H1 (cell line): Measurements from ENCODE around the gene FAM53A.

Experiments
- ASH2L ChIP-seq: fragments of 200-600, 300-600 bp; sonication (generic); IDR thresholded peaks from one replicate; pipeline ENCODE4 v1.7.1; 2017; ENCODE audit warnings: low read length
- ATF3 ChIP-seq: IDR thresholded peaks from 2 replicates; pipeline ENCODE4 v1.6.1; 2011; ENCODE audit warnings: low read depth, mild to moderate bottlenecking, low read length; ENCODE audit not compliant: insufficient read depth
- CHD7 ChIP-seq: fragments of 300-600 bp; sonication (generic); IDR thresholded peaks from 2 replicates; pipeline ENCODE4 v1.7.1; 2012; ENCODE audit warnings: low read length, moderate library complexity, mild to moderate bottlenecking, inconsistent platforms; ENCODE audit not compliant: insufficient replicate concordance
- CTCF ChIP-seq, 3 experiments: IDR thresholded peaks; 1 replicate in 2 of 3; 2 replicates in 1 of 3; pipeline versions ENCODE4 v1.5.1 to v1.6.1; 2011; ENCODE audit warnings: low read length in 3 of 3, mild to moderate bottlenecking in 3 of 3, inconsistent platforms in 2 of 3, low read depth in 1 of 3, moderate library complexity in 1 of 3; ENCODE audit not compliant: insufficient read depth in 1 of 3; ENCODE audit errors: control extremely low read depth in 1 of 3
- KDM4A ChIP-seq: IDR thresholded peaks from one replicate; pipeline ENCODE4 v1.7.1; 2012; ENCODE audit warnings: low read depth, mild to moderate bottlenecking, moderate library complexity, low read length, inconsistent platforms; ENCODE audit not compliant: severe bottlenecking
- POLR2A ChIP-seq, 2 experiments: IDR thresholded peaks; 1 replicate in 1 of 2; 2 replicates in 1 of 2; pipeline ENCODE4 v1.6.1; 2011; ENCODE audit warnings: low read depth in 2 of 2, low read length in 2 of 2, mild to moderate bottlenecking in 2 of 2; ENCODE audit errors: control extremely low read depth in 1 of 2
- SP2 ChIP-seq: IDR thresholded peaks from 2 replicates; pipeline ENCODE4 v1.6.1; 2012; ENCODE audit warnings: mild to moderate bottlenecking, low read length, inconsistent platforms
- TBP ChIP-seq: IDR thresholded peaks from 2 replicates; pipeline ENCODE4 v1.6.1; 2011; ENCODE audit warnings: low read depth, low read length, improper control_type of control experiment

DNA sequence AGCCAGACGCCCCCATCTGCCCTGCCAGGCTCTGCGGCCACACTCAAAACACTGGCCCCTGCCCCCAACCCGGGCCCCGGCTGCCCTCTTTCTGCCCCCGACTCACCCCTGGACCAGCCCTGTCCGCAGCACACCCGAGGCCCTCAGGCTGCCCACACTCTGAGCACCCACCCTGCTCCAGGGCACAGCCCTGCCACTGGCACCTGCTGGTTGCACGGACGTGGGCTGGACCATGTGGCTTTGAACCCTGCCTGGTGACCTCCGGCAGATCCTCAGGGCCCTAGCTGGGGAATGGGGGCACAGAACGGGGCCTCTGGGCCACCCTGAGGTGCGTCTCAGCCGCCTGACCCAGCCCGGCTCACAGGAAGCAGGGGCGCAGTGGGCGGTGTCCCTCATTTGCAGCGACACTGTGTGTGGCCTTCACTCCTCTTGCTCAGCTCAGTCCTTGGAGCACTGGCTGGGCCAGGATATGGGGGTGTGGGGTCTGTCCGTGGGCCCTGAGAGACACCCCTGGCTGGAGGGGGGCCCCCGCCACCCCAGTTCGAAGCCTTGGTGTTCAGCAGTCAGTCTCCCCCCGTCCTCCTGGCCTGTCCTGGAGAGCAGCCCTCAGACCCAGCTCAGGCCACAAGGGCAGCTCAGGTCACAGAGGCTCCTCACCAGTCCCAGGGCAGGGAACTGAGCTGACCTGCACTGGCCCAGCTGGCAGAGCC is 73.2 kb downstream of the FAM53A start:
- TF ChIP-seq CTCF (IDR thresholded peaks at IDR 0.05; ENCODE audit: control extremely low read depth in 1 of 3, insufficient read depth in 1 of 3, low read depth in 1 of 3, low read length in 3 of 3), result no peak
- no peak for TF ChIP-seq CHD7
- no peak for TF ChIP-seq SP2
- no peak for TF ChIP-seq TBP
- TF ChIP-seq ASH2L, result no peak
- TF ChIP-seq KDM4A, result no peak
- TF ChIP-seq ATF3, result no peak
- no peak for TF ChIP-seq POLR2A (IDR thresholded peaks at IDR 0.05; ENCODE audit: control extremely low read depth in 1 of 2, low read depth in 2 of 2, low read length in 2 of 2)
